Right lung (tissue), 5 donors: ENCODE results near the gene SYCN. TPM values are rescaled to one million over a fixed set of nuclear protein-coding genes. Genes with fewer than 3 reads are reported as not detected.
"Not testable (repeated sequence)": the region's sequence is repeated elsewhere in the genome, so short reads cannot be mapped to it uniquely, and the experiment has no call there.

Source experiments
- DNase-seq, 2 donors: peaks; one replicate each; pipeline ENCODE4 v3.0.0-alpha.2; 2013
- polyA plus RNA-seq, 5 donors: library from polyadenylated mRNA; unstranded; fragments of 120-200 nt; gene quantifications; one replicate each; pipeline versions ENCODE4 v1.2.1 to v1.2.3, GENCODE V29; 2013; ENCODE audit warnings: inconsistent platforms in 1 of 5, low replicate concordance in 1 of 5; ENCODE audit not compliant: insufficient read length in 5 of 5, insufficient read depth in 1 of 5

The SYCN gene
- polyA plus RNA-seq, 5 donors, result not detected

- DNase-seq, result no peak
Observed at GRCh38 chr19:39230096-39230764, 26.2 kb upstream of the SYCN start.

DNA sequence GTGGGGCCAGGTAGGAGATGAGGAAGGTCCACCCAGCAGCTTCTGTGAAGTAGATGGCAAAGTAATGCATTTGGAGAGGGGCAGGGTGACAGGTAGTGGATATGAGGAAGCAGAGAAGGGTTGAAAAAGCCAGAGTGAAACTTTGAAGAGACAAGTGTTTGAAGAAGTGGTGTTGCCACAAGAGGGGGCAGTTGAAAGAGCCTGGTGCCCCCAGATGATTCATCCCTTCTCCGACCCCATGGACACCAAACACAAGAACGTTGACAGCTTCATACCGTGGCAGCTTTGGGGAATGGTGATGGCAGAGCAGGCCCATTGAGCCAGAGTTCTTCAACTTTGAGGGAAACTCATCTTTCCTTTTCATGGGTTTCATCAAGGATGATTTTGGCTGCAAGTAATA is 20.8 kb upstream of the SYCN start:
- DNase-seq, result no peak

GRCh38 chr19:39223703-39224279 is 19.7 kb upstream of the SYCN start:
- DNase-seq, result no peak

- not testable (repeated sequence) for DNase-seq
Observed at GRCh38 chr19:39219108-39219507, 15.0 kb upstream of the SYCN start.

DNA sequence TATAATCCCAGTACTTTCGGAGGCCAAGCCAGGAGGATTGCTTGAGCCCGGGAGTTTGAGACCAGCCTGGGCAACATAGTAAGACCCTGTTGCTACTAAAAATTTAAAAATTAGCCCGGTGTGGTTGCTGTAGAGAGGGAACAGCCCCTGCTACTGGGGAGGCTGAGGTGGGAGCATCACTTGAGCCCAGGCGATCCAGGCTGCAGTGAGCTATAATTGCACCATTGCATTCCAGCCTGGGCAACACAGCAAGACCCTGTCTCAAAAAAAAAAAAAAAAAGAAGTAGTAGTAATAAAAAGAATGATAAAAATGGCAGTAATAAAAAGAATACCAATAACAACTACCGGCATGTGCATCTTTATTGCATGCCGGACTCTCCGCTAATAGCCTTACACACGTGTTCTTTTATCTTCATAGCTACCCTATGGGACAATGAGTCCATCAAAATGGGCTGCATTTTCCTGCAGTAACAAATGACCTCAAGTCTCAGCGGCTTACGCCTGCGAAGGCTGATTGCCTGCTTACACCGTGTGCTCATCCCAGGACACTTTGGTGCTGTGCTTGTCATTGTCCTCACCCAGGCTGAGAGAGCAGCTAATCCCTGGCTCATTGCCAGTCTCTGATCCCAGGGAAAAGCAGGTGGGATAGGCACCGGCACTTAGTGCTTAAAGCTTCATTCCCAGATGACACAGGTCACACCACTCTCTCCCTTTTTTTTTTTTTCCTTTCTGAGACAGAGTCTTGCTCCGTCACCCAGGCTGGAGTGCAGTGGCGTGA is 14.4 kb upstream of the SYCN start:
- DNase-seq, result no peak

- DNase-seq, result no peak
Observed at GRCh38 chr19:39217094-39217493, 13.0 kb upstream of the SYCN start.

DNA sequence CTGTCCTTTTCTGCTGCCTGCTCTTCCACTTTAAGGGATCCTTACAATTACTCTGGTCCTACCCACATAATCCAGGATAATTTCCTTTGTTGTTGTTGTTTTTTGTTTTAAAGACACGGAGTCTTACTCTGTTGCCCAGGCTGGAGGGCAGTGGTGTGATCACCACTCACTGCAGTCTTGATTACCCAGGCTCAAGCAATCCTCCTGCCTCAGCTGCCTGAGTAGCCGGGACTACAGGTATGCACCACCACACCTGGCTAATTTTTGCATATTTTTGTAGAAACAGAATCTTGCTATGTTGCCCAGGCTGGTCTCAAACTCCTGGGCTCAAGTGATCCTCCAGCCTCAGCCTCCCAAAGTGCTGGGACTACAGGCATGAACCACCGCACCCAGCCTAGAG is 11.3 kb upstream of the SYCN start:
- DNase-seq, result not testable (repeated sequence)

DNA sequence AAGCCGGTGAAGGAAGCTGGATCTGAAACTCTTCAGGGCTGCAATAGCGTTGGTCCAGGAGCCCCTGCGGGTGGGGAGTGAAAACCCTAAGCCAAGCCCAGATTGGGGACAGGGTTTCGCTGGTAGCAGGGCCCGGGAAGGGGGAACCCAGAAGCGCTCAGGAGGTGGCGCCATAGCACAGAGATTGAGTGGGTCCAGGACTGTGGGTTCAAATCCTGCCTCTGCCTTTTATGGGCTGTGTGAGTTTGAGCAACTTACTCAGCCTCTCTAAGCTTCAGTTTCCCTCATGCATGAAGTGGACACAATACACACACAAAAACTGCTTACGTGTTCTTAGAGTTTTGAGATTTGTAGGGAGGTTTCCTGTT is 8.3 kb upstream of the SYCN start:
- DNase-seq, result no peak

DNA sequence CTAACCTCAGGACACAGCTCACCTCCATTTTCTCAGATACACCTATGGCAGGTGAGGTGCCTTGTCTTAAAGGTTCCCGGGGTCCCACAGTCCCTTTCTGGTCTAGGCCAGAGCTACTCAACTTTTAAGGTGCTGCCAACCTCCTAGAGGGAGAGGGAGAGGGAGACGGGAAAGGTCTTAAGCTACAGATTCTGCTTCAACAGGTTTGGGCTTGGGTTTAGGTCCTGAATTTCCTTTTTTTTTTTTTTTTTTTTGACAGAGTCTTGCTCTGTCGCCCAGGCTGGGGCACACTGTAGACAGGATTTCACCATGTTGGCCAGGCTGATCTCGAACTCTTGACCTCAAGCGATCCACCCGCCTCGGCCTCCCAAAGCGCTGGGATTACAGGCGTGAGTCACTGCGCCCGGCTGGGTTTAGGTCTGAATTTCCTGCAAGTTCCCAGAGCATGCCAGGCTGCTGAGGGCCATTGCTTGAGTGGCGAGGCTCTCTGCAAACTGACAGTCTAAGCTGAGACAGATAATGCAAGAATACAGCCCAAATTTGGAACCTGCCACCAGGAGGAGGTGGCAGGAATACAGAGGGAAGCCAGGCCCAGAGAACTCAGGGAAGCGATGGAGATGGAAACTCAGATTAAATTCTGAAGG is 7.8 kb upstream of the SYCN start:
- DNase-seq, result no peak

DNA sequence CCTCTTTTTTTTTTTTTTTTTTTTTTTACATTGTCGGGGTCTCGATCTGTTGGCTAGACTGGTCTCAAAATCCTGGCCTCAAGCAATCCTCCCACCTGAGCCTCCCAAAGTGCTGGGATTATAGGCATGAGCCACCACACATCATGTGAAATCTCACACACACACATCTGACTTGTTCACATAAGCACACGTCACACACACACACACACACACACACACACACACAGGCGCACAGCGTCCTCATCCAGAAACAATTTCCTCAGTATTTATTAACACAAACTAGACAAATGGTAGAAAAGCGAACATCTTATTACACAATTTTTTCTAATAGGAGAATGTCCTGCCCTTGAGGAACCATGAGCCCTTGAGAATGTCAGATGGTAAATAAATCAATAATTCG is 5.1 kb upstream of the SYCN start:
- DNase-seq, result no peak

DNA sequence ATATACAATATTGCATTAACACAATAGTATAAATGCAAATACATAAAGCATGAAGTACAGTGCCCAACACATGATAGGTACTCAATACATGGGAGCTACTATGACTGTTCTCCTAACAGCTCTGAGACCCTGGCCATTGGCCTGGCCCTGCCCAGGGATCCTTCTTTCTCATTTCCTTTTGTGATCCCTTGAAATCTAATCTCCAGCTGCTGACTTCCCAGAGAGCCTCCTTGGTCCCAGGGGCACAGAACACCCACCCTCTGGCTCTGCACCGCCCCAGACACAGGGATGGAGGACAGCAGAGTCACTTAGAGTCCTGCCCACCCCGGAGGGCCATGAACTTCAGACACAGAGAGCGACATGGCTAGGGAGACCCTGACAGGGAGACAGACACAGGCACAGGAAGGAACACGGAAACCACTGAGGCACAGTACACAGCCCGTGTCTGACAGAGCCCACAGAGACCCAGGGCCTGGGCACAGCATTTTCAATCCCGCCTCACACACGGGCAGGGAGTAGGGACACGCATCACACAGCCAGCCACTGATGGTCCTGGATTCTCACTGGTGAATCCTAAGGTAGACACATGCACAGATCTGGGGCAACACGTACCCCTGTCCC is 4.2 kb upstream of the SYCN start:
- no peak for DNase-seq

DNA sequence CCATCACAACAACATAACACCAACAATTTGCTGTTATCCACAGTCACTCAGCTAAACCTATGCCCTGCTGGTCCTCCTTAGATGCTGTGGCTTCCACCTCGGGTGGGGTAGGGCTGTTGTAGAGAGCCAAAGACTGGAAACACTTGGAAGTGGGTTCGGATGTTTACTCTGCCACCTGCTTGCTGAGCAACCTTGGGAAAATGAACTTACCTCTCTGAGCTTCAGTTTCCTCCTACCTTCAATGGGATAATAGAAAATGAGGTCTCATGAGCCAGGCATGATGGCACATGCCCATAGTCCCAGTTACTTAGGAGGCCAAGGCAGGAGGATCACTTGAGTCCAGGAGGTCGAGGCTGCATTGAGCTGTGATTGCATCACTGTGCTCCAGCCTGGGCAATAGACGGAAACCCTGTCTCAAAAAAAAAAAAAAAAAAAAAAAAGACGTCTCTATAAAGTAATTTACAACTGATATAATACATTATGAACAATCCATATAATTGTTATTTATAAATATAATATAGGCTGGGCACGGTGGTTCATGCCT is 3.3 kb upstream of the SYCN start:
- no peak for DNase-seq

DNA sequence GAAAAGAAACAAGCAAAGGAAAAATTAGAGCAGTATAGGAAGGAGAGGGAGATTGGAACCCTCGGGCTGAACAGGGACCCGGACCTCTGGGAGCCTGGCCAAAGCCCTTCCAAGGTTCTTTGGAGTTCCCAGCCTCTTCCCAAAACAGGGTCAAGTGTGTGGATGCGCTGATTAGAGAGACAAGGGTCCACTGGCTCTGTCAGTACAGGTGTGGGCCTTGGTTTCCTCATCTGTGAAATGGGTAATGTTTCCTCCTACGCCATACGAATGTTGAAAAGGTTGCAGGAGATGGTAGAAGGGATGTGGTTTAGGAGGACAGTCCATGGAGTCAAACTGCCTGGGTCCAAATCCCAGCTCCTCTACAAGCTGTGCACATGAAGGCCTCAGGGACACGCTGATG is 2.1 kb upstream of the SYCN start:
- DNase-seq, result no peak

DNA sequence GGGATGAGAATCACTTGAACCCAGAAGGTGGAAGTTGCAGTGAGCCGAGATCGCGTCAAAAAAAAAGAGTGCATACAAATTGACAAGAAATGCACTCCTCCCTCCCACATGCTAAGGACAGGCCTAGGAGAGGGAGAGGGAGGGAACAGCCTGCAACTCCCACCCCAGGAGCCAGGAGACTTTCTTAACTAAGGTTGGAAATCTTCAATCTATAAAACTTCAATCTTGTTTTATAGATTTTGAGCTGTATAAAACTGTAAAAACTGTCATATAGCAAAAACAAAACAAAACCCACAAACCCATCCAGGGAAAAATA is 1.3 kb upstream of the SYCN start:
- DNase-seq, result no peak

GRCh38 chr19:39202998-39203355 is 1.1 kb downstream of the SYCN start:
- no peak for DNase-seq

- DNase-seq, result no peak
Observed at GRCh38 chr19:39200803-39201115, 3.3 kb downstream of the SYCN start.

DNA sequence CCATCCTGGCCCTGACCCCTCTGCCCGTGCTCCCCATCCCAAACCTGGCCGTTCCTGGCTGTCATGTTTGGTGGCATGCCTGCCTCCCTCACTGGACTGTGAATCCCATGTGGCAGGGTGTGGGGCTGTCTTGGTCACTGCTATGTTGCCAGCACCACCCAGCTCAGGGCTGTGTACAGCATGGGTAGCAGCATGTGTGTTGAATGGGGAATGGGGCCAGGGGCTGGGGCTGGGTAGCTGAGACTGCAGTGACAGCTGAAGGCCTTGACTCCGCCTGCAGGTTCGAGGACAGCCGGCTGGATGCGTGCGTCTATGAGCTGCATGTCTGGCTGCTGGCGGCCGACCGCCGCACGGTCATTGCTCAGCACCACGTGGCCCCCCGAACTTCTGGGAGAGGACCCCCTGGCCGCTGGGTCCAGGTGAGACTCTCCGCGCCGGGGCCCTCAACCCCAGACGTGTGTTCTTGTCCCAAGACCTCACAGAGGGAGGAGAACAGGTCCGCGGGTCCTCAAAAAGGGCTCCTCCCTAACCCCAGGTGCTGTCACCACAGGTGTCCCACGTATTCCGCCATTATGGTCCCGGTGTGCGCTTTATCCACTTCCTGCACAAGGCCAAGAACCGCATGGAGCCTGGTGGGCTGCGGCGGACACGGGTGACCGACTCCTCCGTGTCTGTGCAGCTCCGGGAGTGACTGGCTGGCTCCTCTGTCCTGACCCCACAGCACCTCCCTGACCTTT is 3.8 kb downstream of the SYCN start:
- no peak for DNase-seq

DNA sequence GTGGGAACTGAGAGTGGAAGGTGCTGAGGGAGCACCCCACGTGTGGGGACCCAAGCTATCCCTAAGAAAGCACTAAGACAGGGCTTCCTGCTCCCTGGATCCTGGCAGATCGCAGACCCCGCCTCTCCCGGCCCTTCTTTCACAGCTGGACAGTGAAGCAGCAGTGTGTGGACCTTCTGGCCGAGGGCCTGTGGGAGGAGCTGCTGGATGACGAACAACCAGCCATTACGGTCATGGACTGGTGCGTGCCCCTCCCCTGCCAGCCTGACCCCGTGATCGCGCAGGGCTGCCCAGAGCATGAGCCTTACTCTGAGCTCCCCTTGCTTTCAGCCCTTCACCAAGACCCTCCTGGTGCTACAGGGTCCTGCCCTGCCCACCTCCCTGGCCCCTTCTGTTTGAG is 5.0 kb downstream of the SYCN start:
- DNase-seq, result peak; percentile 28 to 40

DNA sequence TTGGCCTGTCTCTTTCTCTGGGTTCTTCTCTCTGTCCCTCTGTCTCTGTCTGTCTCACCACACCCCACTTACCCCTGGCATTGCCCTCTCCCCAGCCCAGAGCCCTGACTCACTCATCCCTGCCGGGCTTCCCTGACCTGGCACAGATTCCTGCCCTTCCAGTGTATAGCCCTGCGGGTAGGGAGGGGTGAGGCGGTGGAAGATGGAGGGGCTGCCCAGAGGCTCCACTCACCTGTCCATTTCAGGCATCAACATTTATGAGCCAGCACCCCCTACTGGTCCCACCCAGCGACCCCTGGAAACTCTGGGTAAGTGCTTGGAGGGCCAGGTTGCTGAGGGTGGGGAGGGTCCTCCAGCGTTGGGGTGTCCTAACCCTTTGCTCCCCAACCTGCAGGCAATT is 6.3 kb downstream of the SYCN start:
- DNase-seq, result no peak

DNA sequence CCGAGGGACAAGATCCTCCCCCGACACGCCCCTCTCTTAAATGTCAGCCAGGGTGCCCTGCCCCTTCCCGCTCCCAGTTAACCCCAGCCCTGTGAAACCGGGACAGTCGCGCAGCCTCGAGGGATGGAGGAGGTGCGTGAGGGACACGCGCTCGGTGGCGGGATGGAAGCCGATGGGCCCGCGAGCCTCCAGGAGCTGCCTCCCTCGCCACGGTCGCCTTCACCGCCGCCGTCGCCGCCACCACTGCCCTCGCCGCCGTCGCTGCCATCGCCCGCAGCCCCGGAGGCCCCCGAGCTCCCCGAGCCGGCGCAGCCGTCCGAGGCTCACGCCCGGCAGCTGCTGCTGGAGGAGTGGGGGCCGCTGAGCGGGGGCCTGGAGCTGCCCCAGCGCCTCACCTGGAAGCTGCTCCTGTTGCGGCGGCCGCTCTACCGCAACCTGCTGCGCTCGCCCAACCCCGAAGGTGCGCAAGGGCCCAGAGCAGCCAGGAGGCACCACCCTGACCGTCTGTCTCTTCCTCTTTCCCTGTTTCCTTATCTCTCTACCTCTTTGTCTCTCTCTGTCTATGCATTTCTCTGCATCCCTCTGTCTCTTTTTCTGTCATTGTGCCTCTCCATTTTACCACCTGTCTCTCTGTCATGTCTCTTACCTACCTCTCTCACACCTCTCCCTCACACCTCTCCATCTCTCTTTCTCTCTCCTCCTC is 7.1 kb downstream of the SYCN start, which contains the start of gene NCCRP1:
Gene NCCRP1, plus strand, starts transcription at position 105 of the 703 bp plus-strand sequence. Its CDS starts 19 bp downstream, at position 124.
- no peak for DNase-seq

GRCh38 chr19:39196320-39196719 is 7.7 kb downstream of the SYCN start:
- DNase-seq, result no peak
